Coronary artery (tissue), 2 donors: Measurements from ENCODE around the gene SREBF2.
"Not testable (repeated sequence)": the region's sequence is repeated elsewhere in the genome, so short reads cannot be mapped to it uniquely, and the experiment has no call there.

Experiments
- DNase-seq: peaks from one replicate; pipeline ENCODE4 v3.0.0-alpha.2; 2017; ENCODE audit warnings: low spot score
- H3K27ac ChIP-seq, 2 donors: fragments of 200-600 bp; sonication (generic); one replicate each; pipeline ENCODE4 v1.5.1; 2016 to 2019
- H3K4me3 ChIP-seq: fragments of 200-600 bp; sonication (generic); 2 replicates; pipeline ENCODE4 v1.5.1; 2016; ENCODE audit warnings: mild to moderate bottlenecking, moderate library complexity
- CTCF ChIP-seq: fragments of 200-600 bp; sonication (generic); IDR thresholded peaks from one replicate; pipeline ENCODE4 v1.5.1; 2019; ENCODE audit warnings: antibody characterized with exemption

The SREBF2 gene

GRCh38 chr22:41863472-41863871, 30.6 kb downstream of the SREBF2 start:
- Histone ChIP-seq H3K4me3 (no peak overlapping the region), H3K27ac (no peak overlapping the region)
- TF ChIP-seq CTCF = no peak
- DNase-seq = no peak

- no peak overlapping the region for H3K4me3 ChIP-seq
- no peak for TF ChIP-seq CTCF
- no peak for DNase-seq
- H3K27ac ChIP-seq = no peak overlapping the region
Observed at GRCh38 chr22:41868556-41868955, 35.7 kb downstream of the SREBF2 start.

- not testable (repeated sequence) for DNase-seq, H3K4me3 ChIP-seq, H3K27ac ChIP-seq
Observed at GRCh38 chr22:41870081-41870480, 37.2 kb downstream of the SREBF2 start.

GRCh38 chr22:41870786-41871185, 37.9 kb downstream of the SREBF2 start:
- DNase-seq = no peak
- no peak overlapping the region for H3K27ac ChIP-seq
- H3K4me3 ChIP-seq = no peak overlapping the region
- TF ChIP-seq CTCF = no peak

GRCh38 chr22:41873391-41873790, 40.5 kb downstream of the SREBF2 start:
- no peak for DNase-seq
- no peak overlapping the region for H3K4me3 ChIP-seq
- H3K27ac ChIP-seq = no peak overlapping the region
- TF ChIP-seq CTCF = no peak

GRCh38 chr22:41874090-41874489, 41.2 kb downstream of the SREBF2 start:
- no peak for DNase-seq
- no peak overlapping the region for H3K27ac ChIP-seq

GRCh38 chr22:41875531-41876270, 42.8 kb downstream of the SREBF2 start:
- no peak overlapping the region for H3K27ac ChIP-seq
- no peak for TF ChIP-seq CTCF

More at GRCh38 chr22:41874090-41874489, 41.2 kb downstream of the SREBF2 start:
- TF ChIP-seq CTCF = no peak
- no peak overlapping the region for H3K4me3 ChIP-seq

More at GRCh38 chr22:41875531-41876270, 42.8 kb downstream of the SREBF2 start:
- no peak overlapping the region for H3K4me3 ChIP-seq
- DNase-seq = no peak
